HEK293 (cell line): Measurements from ENCODE around the gene NPY4R.
"Not testable (repeated sequence)": the region's sequence is repeated elsewhere in the genome, so short reads cannot be mapped to it uniquely, and the experiment has no call there.

Experiments used
- CTCF ChIP-seq: fragments of 450-650 bp; formaldehyde crosslinking; IDR thresholded peaks from 2 replicates; pipeline ENCODE4 v1.5.1; 2016; ENCODE audit warnings: missing biosample characterization, missing genetic modification characterization
- KLF16 ChIP-seq: fragments of 450-650 bp; formaldehyde crosslinking; IDR thresholded peaks from 2 replicates; pipeline ENCODE4 v1.5.1; 2017; ENCODE audit warnings: missing biosample characterization, missing genetic modification characterization
- SETDB1 ChIP-seq: IDR thresholded peaks from one replicate; pipeline ENCODE4 v1.6.1; 2017; ENCODE audit warnings: mild to moderate bottlenecking, low read length, moderate library complexity, mixed read lengths; ENCODE audit not compliant: insufficient read length
- SP2 ChIP-seq: fragments of 450-650 bp; formaldehyde crosslinking; IDR thresholded peaks from 2 replicates; pipeline ENCODE4 v1.5.1; 2016; ENCODE audit warnings: missing biosample characterization, missing genetic modification characterization
- ZBTB8A ChIP-seq: fragments of 450-650 bp; formaldehyde crosslinking; IDR thresholded peaks from 2 replicates; pipeline ENCODE4 v1.5.1; 2016; ENCODE audit warnings: missing biosample characterization, missing genetic modification characterization
- ZNF10 ChIP-seq: fragments of 450-650 bp; formaldehyde crosslinking; IDR thresholded peaks from 2 replicates; pipeline ENCODE4 v1.5.1; 2017; ENCODE audit warnings: missing biosample characterization, missing genetic modification characterization
- ZNF324 ChIP-seq: fragments of 450-650 bp; formaldehyde crosslinking; IDR thresholded peaks from 2 replicates; pipeline ENCODE4 v1.5.1; 2016; ENCODE audit warnings: missing biosample characterization, missing genetic modification characterization
- ZNF426 ChIP-seq: fragments of 450-650 bp; formaldehyde crosslinking; IDR thresholded peaks from 2 replicates; pipeline ENCODE4 v1.5.1; 2017; ENCODE audit warnings: missing biosample characterization, missing genetic modification characterization, mild to moderate bottlenecking, inconsistent platforms, moderate library complexity
- ZNF561 ChIP-seq: fragments of 450-650 bp; IDR thresholded peaks from 2 replicates; pipeline ENCODE4 v1.5.1; 2018; ENCODE audit warnings: missing biosample characterization, missing genetic modification characterization, borderline replicate concordance
- ZNF654 ChIP-seq: fragments of 450-650 bp; formaldehyde crosslinking; IDR thresholded peaks from 2 replicates; pipeline ENCODE4 v1.5.1; 2016; ENCODE audit warnings: low read depth, missing biosample characterization, missing genetic modification characterization
- ZNF670 ChIP-seq: fragments of 450-650 bp; formaldehyde crosslinking; IDR thresholded peaks from 2 replicates; pipeline ENCODE4 v1.5.1; 2016; ENCODE audit warnings: missing biosample characterization, missing genetic modification characterization, low read depth
- ZNF701 ChIP-seq: fragments of 450-650 bp; formaldehyde crosslinking; IDR thresholded peaks from 2 replicates; pipeline ENCODE4 v1.5.1; 2016; ENCODE audit warnings: missing biosample characterization, missing genetic modification characterization

DNA sequence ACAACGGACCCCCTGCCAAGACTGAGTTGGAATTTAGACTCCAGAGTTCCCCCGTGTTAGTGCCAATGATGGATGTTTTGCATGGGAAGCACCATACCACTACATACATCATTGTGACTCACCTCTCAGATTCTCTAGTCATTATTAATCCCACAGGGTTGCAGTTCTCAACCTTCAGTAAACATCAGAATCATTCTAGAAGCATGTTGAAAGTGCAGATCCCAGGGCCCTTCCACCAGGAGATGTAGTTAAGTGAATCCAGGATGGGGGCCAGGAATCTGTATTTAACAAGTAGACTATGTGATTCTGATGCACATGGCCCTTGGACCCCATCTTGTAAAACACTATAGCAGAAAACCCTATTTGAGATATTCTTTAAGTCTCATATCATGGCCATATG, 2.1 kb downstream of the NPY4R start:
- TF ChIP-seq KLF16 (tag by site-specific recombination); CTCF (tag by site-specific recombination); ZNF701 (tag by site-specific recombination); ZNF426 (tag by site-specific recombination); ZBTB8A (tag by site-specific recombination); SETDB1; SP2 (tag by site-specific recombination); ZNF10 (tag by site-specific recombination); ZNF324 (tag by site-specific recombination); ZNF654; ZNF670 (tag by site-specific recombination); ZNF561 (tag by site-specific recombination): not testable (repeated sequence)
